Inflammatory macrophage treated with lipopolysaccharide for 4 hours (primary cell): ENCODE measurements around the gene SMARCC2.

ENCODE experiments used
- DNase-seq: peaks from one replicate; pipeline ENCODE4 v3.0.0-alpha.2; 2020

SMARCC2 gene

GRCh38 chr12:56189099-56189917 lies at the start of gene SMARCC2:
Gene SMARCC2 (minus strand): TSS chr12:56189483. CDS start chr12:56189461, 22 bp downstream.
- DNase-seq: peak; percentile 91

- DNase-seq: no peak
Measured at GRCh38 chr12:56237552-56237951, 48.3 kb upstream of the SMARCC2 start.

- DNase-seq: no peak
Measured at GRCh38 chr12:56236985-56237384, 47.7 kb upstream of the SMARCC2 start.

- DNase-seq: no peak
Measured at GRCh38 chr12:56236091-56236490, 46.8 kb upstream of the SMARCC2 start.

GRCh38 chr12:56234746-56235436 lies 45.6 kb upstream of the SMARCC2 start:
- no peak for DNase-seq

GRCh38 chr12:56231184-56231582 lies 41.9 kb upstream of the SMARCC2 start:
- DNase-seq: no peak

- no peak for DNase-seq
Measured at GRCh38 chr12:56230432-56231183, 41.3 kb upstream of the SMARCC2 start.

- no peak for DNase-seq
Measured at GRCh38 chr12:56229916-56230431, 40.7 kb upstream of the SMARCC2 start, which contains the start of gene SLC39A5. Gene SLC39A5 (plus strand): TSS chr12:56230051. CDS start chr12:56231275, 1,224 bp downstream.

- DNase-seq: no peak
Measured at GRCh38 chr12:56229082-56229481, 39.8 kb upstream of the SMARCC2 start.

- DNase-seq: no peak
Measured at GRCh38 chr12:56224954-56225353, 35.7 kb upstream of the SMARCC2 start.

- DNase-seq: peak; percentile 96
Measured at GRCh38 chr12:56224102-56224701, 34.9 kb upstream of the SMARCC2 start, which contains the start of gene NABP2. Gene NABP2 (plus strand): TSS chr12:56224342. CDS start chr12:56224857, 515 bp downstream.

- DNase-seq: no peak
Measured at GRCh38 chr12:56223571-56224101, 34.4 kb upstream of the SMARCC2 start.

- DNase-seq: no peak
Measured at GRCh38 chr12:56222531-56222895, 33.2 kb upstream of the SMARCC2 start.

GRCh38 chr12:56221757-56222530 lies 32.7 kb upstream of the SMARCC2 start, which contains the start of gene RNF41:
Gene RNF41 (minus strand): TSS chr12:56221922. CDS start chr12:56214047, 7,875 bp downstream.
- DNase-seq: peak; percentile 97

GRCh38 chr12:56221232-56221756 lies 32.0 kb upstream of the SMARCC2 start:
- DNase-seq: no peak

- DNase-seq: peak; percentile 85
Measured at GRCh38 chr12:56220611-56221231, 31.4 kb upstream of the SMARCC2 start.

GRCh38 chr12:56219840-56220239 lies 30.6 kb upstream of the SMARCC2 start:
- DNase-seq: no peak

GRCh38 chr12:56216461-56216860 lies 27.2 kb upstream of the SMARCC2 start:
- no peak for DNase-seq

GRCh38 chr12:56213878-56214277 lies 24.6 kb upstream of the SMARCC2 start:
- DNase-seq: no peak

- DNase-seq: no peak
Measured at GRCh38 chr12:56212361-56212760, 23.1 kb upstream of the SMARCC2 start.

GRCh38 chr12:56208006-56208405 lies 18.7 kb upstream of the SMARCC2 start:
- DNase-seq: no peak
